Measurements from ENCODE around the gene CDC42SE2. TPM values are rescaled to one million over a fixed set of nuclear protein-coding genes. Genes with fewer than 3 reads are reported as not detected.
"Not testable (repeated sequence)": the region's sequence is repeated elsewhere in the genome, so short reads cannot be mapped to it uniquely, and the experiment has no call there.

CDC42SE2 gene
- total RNA-seq, 1 experiment from 2014 or later, result 52.3 TPM

DNA sequence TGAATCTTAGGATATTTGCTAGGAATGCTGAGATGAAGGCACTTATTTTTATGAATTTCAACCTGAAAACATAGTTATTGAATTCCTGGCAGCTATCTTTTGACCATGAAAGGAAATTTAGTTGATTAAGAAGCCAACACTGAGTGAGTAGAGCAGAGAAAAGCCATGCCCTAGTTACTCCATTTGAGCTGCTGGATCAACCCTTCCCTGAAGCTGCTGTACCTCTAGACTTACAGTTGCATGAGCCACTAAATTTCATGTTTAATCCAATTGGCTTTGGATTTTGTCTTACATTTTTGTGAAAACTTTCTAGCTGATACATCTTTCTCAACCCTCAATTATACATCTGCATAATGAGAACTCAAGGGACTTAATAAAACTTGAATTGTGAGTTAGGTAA, 54.6 kb downstream of the CDC42SE2 start:
- DNase-seq (ENCODE audit: low spot score), result no peak

DNA sequence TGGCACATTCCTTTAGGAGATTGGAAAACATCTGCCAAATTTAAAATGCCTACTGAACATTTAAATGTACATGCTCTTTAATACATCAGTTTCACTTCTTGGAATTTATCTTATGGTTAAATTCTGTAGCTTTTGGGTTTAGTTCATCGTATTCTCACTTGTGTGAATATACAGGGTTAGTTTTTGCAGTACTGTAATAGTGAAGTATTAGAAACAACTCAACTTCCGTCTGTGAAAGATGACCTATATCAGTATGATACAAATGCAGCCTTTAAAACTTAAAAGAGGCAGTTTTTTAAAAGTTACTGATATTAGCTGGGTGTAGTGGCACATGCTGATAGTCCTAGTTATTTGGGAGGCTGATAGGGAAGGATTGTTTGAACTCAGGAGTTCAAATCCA, 57.2 kb downstream of the CDC42SE2 start:
- DNase-seq (ENCODE audit: low spot score), result no peak

DNA sequence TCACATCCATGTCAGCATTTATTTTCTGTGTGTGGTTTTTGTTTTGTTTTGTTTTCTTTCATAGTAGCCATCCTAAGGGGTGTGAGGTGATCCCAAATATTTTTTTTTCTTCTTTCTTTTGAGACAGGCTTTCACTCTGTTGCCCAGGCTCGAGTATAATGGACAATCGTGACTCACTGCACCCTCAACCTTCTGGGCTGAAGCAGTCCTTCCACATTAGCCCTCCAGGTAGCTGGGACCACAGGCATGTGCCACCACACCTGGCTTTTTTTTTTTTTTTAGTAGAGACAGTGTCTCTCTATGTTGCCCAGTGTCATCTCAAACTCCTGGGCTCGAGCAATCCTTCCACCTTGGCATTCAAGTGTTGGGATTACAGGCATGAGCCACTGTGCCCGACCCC, 59.1 kb downstream of the CDC42SE2 start:
- DNase-seq (ENCODE audit: low spot score), result no peak

DNA sequence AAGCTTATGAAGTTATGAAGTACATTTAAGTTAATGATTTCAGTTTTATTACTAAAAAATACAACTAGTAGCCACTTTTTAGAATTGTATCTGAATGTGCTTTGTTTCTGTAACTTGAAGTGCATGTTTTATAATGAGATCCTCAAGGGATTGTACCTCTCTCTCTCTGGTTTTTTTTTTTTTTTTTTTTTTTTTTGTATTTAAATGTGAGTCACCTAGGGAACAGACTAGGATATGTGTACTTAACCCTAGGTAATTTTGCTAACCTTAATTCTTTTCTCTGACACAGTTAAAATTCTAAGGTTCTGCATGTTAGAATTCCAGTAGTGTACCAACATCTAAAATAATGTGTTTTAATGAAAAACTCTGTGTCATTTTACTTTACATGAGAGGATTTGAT, 59.5 kb downstream of the CDC42SE2 start:
- no peak for DNase-seq (ENCODE audit: low spot score)

- no peak for DNase-seq (ENCODE audit: low spot score)
These were observed 60.5 kb downstream of the CDC42SE2 start for GRCh38 chr5:131324303-131324702.

DNA sequence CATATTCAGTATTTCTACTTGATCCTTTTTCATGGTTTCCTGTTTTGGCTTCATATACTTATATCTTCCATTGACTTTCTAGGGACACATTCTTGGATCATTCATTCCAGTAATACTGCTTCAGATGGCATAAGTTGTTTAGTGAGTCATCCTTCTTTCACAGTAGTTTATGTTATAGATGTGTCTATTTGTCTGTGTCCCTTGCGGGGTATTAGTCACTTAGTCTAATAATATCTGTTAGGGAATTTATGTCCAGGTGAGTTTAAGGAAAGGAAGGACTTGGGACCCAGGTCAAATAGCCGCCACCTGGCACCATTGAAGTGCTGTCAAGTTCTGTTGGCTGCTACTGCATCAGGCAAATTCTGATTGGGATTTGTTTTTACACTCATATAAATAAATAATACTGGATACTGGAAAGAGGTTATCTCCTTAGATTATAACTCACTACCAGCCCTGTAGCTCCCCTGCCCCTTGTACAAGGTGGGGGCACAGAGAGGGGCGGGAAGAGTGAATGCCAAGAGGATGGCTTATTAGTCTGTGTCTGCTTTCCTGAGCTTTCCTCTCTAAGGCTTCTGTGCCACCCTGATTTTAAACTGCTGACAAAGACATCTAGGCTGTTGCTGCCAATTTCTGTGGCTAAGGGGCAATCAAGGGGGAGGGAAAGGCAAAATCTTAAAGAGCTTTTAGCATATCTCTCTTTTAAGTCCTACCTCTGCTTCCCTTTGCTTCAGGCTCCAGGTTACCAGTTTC, 64.9 kb downstream of the CDC42SE2 start:
- DNase-seq (ENCODE audit: low spot score), result peak; percentile 57

DNA sequence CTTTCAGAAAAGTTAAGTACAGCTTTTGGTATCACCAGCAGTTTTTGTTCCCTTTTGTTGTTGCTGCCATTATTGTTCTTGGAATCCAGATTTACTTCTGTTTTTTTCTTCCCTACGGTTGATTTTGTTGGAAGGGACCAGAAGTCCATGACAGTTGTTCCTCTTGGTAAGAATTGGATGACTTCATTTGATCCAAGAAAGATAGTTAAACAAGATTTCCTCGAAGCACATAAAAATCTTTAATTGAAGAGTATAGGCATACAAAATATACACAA, 65.4 kb downstream of the CDC42SE2 start:
- no peak for DNase-seq (ENCODE audit: low spot score)

DNA sequence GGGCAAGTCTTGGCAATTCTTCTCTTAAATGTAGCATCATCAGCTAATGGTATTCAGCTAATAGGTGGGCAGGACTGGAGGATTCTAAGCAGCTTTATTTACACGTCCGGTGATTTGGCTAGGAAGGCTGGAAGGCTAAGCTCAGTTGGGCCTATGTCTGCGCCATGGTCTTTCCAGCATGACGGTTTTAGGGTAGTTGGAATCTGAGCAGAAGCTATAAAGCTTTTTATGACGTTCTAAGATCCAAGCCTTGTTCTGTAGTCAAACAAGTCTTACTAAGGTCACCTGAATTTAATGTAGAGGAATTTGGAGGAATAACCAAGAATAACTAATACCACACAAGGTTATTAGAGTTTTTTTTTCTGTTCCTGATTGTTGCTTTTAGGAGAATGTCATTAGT, 66.2 kb downstream of the CDC42SE2 start:
- no peak for DNase-seq (ENCODE audit: low spot score)

- DNase-seq (ENCODE audit: low spot score), result not testable (repeated sequence)
These were observed 71.9 kb downstream of the CDC42SE2 start for GRCh38 chr5:131335756-131336155.

DNA sequence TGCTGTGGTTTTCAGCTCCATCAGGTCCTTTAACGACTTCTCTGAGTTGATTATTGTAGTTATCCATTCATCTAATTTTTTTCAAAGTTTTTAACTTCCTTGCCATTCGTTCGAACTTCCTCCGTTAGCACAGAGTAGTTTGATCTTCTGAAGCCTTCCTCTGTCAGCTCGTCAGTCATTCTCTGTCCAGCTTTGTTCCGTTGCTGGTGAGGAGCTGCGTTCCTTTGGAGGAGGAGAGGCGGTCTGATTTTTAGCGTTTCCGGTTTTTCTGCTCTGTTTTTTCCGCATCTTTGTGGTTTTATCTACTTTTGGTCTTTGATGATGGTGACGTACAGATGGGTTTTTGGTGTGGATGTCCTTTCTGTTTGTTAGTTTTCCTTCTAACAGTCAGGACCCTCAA, 72.9 kb downstream of the CDC42SE2 start:
- not testable (repeated sequence) for DNase-seq (ENCODE audit: low spot score)

DNA sequence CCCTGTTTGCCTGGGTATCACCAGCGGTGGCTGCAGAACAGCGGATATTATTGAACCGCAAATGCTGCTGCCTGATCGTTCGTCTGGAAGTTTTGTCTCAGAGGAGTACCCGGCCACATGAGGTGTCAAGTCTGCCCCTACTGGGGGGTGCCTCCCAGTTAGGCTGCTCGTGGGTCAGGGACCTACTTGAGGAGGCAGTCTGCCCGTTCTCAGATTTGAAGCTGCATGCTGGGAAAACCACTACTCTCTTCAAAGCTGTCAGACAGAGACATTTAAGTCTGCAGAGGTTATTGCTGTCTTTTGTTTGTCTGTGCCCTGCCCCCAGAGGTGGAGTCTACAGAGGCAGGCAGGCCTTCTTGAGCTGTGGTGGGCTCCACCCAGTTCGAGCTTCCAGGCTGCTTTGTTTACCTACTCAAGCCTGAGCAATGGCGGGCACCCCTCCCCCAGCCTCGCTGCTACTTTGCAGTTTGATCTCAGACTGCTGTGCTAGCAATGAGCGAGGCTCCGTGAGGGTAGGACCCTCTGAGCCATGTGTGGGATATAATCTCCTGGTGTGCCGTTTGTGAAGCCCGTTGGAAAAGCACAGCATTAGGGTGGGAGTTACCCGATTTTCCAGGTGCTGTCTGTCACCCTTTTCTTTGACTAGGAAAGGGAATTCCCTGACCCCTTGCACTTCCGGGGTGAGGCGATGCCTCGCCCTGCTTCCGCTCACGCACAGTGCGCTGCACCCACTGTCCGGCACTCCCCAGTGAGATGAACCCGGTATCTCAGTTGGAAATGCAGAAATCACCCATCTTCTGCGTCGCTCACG, 73.6 kb downstream of the CDC42SE2 start:
- not testable (repeated sequence) for DNase-seq (ENCODE audit: low spot score)

GRCh38 chr5:131338051-131338453, 74.2 kb downstream of the CDC42SE2 start:
- DNase-seq (ENCODE audit: low spot score), result no peak

GRCh38 chr5:131344288-131344687, 80.4 kb downstream of the CDC42SE2 start:
- not testable (repeated sequence) for DNase-seq (ENCODE audit: low spot score)

DNA sequence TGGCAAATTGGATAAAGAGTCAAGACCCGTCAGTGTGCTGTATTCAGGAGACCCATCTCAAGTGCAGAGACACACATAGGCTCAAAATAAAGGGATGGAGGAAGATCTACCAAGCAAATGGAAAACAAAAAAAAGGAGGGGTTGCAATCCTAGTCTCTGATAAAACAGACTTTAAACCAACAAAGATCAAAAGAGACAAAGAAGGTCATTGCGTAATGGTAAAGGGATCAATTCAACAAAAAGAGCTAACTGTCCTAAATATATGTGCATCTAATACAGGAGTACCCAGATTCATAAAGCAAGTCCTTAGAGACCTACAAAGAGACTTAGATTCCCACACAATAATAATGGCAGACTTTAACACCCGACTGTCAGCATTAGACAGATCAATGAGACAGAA, 82.4 kb downstream of the CDC42SE2 start:
- DNase-seq (ENCODE audit: low spot score), result not testable (repeated sequence)

GRCh38 chr5:131353991-131354390, 90.1 kb downstream of the CDC42SE2 start:
- DNase-seq (ENCODE audit: low spot score), result no peak

- no peak for DNase-seq (ENCODE audit: low spot score)
These were observed 92.2 kb downstream of the CDC42SE2 start for GRCh38 chr5:131355971-131356528.

DNA sequence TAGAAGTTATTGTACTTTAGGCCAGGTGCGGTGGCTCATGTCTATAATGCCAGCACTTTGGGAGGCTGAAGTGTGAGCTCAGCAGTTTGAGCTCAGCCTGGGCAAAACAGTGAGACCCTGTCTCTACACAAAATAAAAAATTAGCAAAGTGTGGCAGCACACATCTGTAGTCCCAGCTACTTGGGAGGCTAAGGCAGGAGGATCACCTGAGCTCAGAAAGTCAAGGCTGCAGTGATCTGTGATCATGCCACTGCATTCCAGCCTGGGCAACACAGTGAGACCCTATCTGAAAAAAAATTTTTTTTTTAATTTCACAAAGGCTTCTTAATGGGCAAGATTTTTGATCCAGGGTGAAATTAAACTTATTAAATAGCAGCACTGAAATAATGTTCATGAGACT, 92.8 kb downstream of the CDC42SE2 start:
- DNase-seq (ENCODE audit: low spot score), result no peak

DNA sequence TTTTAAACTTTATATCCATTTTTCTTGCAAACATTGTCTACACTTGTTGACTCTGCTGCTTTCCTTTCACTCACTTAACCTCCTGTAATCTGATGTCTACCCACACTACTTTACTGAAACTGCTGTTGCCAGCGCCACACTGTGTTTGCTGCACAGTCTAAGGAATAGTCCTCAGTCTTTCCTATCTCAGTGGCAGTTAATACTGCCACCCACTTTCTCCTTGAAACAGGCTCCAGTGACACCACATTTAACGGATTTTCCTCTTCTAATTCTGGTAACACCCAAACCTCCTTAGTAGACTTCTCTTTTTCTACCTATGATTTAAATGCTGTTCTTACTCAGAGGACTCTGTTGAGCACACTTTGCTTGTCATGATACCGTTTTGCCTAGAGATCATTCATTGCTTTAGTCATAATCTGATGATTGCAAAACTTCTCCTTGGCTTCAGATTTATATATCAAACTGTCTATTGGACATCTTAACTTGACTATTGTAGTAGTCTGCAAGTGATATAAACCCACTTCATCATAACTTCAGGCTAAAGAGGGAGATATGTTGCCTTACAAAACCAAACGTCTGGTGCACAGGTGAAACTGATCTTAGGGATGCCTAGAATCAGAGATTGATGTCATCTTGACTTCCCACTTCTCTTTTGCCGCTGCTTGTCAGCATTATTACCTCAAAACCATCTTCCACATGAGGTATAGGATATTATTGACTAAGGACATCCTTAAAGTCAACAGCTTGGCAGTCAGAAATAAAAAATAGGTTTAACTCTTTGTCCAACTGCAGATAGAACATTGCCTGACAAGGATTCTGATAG, 94.1 kb downstream of the CDC42SE2 start:
- DNase-seq (ENCODE audit: low spot score), result no peak

- no peak for DNase-seq (ENCODE audit: low spot score)
These were observed 97.9 kb downstream of the CDC42SE2 start for GRCh38 chr5:131361677-131362315.

DNA sequence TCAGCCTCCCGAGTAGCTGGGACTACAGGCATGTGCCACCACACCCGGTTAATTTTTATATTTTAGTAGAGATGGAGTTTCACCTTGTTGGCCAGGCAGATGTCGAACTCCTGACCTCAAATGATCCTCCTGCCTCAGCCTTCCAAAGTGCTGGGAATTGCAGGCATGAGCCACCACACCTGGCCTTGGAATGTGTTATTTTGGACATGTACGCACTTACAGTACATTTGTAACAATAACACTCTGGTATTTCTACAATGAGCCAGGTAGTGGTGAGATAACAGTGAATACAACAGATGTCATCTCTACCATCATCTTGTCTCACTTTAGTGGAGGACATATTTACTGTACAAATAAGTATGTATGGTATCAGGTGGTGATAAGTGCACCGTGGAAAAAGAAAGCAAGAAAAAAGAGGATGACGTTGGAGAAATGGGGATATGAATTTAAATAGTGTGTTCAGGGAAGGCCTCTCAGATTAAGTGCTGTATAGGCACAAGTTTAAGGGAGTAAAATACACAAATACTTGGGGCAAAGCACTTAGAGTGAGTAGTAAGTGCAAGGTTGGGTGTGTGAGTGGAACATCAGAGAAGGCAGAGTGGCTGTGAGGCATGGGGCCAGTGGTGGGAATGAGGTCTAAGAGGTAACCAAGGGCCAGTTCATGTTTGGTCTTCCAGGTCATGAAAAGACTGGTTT, 100.1 kb downstream of the CDC42SE2 start:
- DNase-seq (ENCODE audit: low spot score), result no peak

DNA sequence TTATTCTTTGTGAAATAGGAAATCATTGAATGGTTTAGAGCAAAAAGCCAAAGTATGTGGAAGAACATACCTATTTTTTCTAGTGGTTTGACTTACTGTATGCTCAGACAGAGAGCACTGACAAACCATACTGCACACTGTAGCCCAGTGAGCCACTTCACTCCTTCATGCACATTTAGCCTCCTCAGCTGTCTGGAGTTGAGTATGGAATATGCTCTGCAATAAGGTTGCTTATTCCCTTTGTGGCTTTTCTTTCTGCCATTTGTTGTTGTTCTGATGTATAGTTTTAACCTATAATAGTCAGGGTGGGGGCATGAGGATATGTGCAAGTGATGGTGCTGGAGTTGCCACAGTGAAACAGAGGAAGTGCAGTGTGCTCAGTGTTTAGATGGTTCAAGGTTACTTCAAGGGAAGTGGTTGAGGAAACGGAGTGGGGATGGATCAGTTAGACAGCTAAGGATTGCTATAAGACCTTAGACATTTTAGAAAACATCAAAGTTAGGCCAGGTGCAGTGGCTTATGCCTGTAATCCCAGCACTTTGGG, 100.7 kb downstream of the CDC42SE2 start:
- DNase-seq (ENCODE audit: low spot score), result no peak

Data from A172 (cell line).